PFSK-1 (cell line): Measurements from ENCODE around the gene CEPT1.

ENCODE experiments used
- FOXP2 ChIP-seq: optimal IDR thresholded peaks from 2 replicates; pipeline ENCODE3; 2011; ENCODE audit warnings: borderline replicate concordance, control low read depth, inconsistent platforms; ENCODE audit not compliant: insufficient read depth; ENCODE audit errors: extremely low read length, extremely low read depth
- POLR2AphosphoS5 ChIP-seq: IDR thresholded peaks from 2 replicates; pipeline ENCODE4 v1.6.1; 2012; ENCODE audit warnings: low read depth, mild to moderate bottlenecking, control low read depth, low read length, moderate library complexity
- REST ChIP-seq, 2 experiments: IDR thresholded peaks; 2 replicates each; pipeline versions ENCODE4 v1.6.1 to v1.8.0; 2011 to 2012; ENCODE audit warnings: low read depth in 2 of 2, low read length in 2 of 2, control low read depth in 1 of 2, inconsistent platforms in 1 of 2, mild to moderate bottlenecking in 1 of 2, moderate library complexity in 1 of 2; ENCODE audit not compliant: insufficient read depth in 1 of 2
- SIN3A ChIP-seq: IDR thresholded peaks from 2 replicates; pipeline ENCODE4 v1.6.1; 2012; ENCODE audit warnings: mild to moderate bottlenecking, low read length, moderate library complexity, borderline replicate concordance; ENCODE audit not compliant: insufficient read depth
- TAF1 ChIP-seq: IDR thresholded peaks from 2 replicates; pipeline ENCODE4 v1.6.1; 2012; ENCODE audit warnings: low read length, control low read depth, borderline replicate concordance; ENCODE audit not compliant: insufficient read depth

Gene CEPT1

GRCh38 chr1:111227434-111227833 lies 87.4 kb downstream of the CEPT1 start, which contains the start of gene CHI3L2:
TSS of gene CHI3L2 (plus strand) at chr1:111227713. CDS start at chr1:111227730, 17 bp downstream.
- TF ChIP-seq TAF1 (no peak), REST (IDR thresholded peaks at IDR 0.05; ENCODE audit: insufficient read depth in 1 of 2, low read depth in 2 of 2, low read length in 2 of 2) (no peak), FOXP2 (no peak), SIN3A (no peak), POLR2AphosphoS5 (no peak)

GRCh38 chr1:111227851-111228747 lies 88.1 kb downstream of the CEPT1 start:
- TF ChIP-seq FOXP2 (no peak), SIN3A (no peak), REST (IDR thresholded peaks at IDR 0.05; ENCODE audit: insufficient read depth in 1 of 2, low read depth in 2 of 2, low read length in 2 of 2) (no peak), TAF1 (no peak), POLR2AphosphoS5 (no peak)

- TF ChIP-seq POLR2AphosphoS5, result no peak
- no peak for TF ChIP-seq REST (IDR thresholded peaks at IDR 0.05; ENCODE audit: insufficient read depth in 1 of 2, low read depth in 2 of 2, low read length in 2 of 2)
- no peak for TF ChIP-seq SIN3A
- TF ChIP-seq TAF1, result no peak
- TF ChIP-seq FOXP2, result no peak
Measured at GRCh38 chr1:111228748-111229126, 88.7 kb downstream of the CEPT1 start.

GRCh38 chr1:111232134-111232533 lies 92.1 kb downstream of the CEPT1 start:
- no peak for TF ChIP-seq POLR2AphosphoS5
- no peak for TF ChIP-seq REST (IDR thresholded peaks at IDR 0.05; ENCODE audit: insufficient read depth in 1 of 2, low read depth in 2 of 2, low read length in 2 of 2)
- TF ChIP-seq SIN3A, result no peak
- no peak for TF ChIP-seq FOXP2
- no peak for TF ChIP-seq TAF1

- TF ChIP-seq POLR2AphosphoS5, result no peak
- no peak for TF ChIP-seq FOXP2
- no peak for TF ChIP-seq SIN3A
- no peak for TF ChIP-seq TAF1
- no peak for TF ChIP-seq REST (IDR thresholded peaks at IDR 0.05; ENCODE audit: insufficient read depth in 1 of 2, low read depth in 2 of 2, low read length in 2 of 2)
Measured at GRCh38 chr1:111234258-111234657, 94.2 kb downstream of the CEPT1 start.
